Stimulated activated CD8-positive, alpha-beta memory T cell treated with anti-CD3 and anti-CD28 coated beads, Interleukin-12 subunit alpha, Interleukin-12 subunit beta, amount 100 ng/mL, for 4 hours (primary cell): ENCODE data around the gene DNAH10.
A peak's percentile ranks its signal among the peaks of the same experiment; 100 is the strongest.

Source experiments
- DNase-seq: peaks from one replicate; pipeline ENCODE4 v3.0.0-alpha.2; 2020; ENCODE audit warnings: low read depth

The DNAH10 gene, protein sequence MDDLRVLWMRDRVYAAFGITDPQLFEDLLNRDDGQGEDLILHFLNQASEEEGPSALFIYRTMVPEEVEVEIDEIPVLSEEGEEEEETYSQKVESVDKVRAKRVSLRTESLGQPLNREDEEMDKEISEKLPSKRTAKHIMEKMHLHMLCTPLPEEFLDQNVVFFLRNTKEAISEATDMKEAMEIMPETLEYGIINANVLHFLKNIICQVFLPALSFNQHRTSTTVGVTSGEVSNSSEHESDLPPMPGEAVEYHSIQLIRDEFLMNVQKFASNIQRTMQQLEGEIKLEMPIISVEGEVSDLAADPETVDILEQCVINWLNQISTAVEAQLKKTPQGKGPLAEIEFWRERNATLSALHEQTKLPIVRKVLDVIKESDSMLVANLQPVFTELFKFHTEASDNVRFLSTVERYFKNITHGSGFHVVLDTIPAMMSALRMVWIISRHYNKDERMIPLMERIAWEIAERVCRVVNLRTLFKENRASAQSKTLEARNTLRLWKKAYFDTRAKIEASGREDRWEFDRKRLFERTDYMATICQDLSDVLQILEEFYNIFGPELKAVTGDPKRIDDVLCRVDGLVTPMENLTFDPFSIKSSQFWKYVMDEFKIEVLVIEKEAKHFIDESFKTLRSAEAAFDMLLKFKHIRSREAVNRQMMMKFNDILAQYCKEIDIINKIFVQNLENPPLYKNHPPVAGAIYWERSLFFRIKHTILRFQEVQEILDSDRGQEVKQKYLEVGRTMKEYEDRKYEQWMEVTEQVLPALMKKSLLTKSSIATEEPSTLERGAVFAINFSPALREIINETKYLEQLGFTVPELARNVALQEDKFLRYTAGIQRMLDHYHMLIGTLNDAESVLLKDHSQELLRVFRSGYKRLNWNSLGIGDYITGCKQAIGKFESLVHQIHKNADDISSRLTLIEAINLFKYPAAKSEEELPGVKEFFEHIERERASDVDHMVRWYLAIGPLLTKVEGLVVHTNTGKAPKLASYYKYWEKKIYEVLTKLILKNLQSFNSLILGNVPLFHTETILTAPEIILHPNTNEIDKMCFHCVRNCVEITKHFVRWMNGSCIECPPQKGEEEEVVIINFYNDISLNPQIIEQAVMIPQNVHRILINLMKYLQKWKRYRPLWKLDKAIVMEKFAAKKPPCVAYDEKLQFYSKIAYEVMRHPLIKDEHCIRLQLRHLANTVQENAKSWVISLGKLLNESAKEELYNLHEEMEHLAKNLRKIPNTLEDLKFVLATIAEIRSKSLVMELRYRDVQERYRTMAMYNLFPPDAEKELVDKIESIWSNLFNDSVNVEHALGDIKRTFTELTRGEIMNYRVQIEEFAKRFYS (N-terminal part only)

DNA sequence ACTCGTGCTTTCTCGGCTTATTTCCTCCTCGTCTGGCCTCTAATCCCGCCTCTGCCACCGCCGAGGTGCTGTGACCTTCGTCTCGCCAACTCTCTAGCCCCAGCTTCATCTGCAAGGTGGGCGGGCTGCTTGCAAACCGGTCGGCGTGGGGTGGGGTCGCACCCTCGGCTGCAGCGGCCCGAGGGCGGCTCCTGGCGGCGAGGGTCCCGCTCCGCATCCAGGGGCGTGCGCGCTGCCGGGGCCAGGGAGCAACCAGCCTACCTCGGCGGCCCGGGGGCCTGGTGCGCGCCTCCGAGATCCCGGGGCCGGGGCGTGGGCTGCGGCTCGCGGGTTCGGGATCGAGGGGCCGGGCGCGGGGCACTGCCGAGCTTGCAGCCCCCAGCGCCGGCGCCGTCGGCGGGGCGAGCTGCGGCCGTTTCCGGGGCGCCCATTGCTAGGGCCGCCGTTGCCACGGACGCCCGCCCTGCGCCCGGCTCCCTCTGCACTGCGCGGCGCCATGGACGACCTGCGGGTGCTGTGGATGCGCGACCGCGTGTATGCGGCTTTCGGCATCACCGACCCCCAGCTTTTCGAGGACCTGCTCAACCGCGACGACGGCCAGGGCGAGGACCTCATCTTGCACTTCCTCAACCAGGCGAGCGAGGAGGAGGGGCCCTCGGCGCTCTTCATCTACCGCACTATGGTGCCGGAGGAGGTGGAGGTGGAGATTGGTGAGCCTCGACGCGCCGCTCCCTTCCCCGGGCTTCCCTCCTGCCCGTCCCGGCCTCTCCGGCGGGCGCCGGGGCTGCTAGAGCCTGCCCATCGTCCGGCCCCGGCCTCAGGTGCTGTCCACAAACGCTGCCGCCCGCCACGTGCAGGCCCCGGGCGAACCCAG is at the start of gene DNAH10:
Gene DNAH10 (plus strand): TSS at position 461 of the 874 bp plus-strand sequence. CDS start 36 bp downstream, at position 497.
- DNase-seq = peak; percentile 27

DNA sequence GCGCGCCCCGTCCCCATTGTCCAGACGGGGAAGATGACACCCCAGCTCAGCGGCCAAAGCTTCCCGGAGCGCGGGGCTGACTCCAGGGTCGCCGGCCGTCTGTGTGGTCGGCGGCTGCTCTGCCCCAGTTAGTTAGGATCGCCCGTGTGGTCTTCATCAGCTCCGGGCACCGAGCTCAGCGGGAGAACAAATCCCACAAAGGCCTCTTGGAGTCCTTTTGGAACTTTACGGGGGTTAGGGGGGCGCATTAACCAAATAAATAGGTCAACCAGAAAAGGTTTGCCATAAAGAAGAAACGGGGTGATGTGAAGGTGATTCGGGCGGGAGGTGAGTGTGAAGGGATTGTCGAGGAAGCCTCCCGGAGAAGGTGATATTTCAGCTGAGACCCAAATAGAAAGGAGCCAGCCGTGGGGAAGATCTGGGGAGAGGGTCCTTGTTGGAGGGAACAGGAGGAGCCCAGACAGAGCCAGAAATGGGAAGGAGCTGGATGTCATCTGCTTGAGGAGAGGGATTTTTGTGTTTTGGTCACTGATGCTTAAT is 49.3 kb upstream of the DNAH10 start:
- no peak for DNase-seq

DNA sequence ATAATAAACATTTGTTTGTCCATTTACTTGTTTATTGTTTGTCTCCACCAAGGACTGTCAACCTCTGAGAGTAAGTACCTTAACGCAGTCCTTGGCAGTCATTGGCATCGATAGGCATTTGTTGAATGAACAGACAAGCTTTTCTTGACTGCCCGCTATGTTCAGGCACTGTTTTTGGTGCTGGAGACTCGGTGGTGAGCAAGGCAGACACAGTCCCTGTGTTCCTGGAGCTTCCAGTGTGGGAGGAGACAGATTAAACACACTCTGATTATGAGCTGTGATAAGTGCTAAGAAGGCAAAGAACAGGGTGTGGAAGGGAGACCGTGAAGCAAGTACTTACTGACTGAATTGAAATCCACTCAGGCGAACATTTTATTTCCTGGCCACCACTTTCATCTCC is 48.7 kb upstream of the DNAH10 start:
- no peak for DNase-seq

DNA sequence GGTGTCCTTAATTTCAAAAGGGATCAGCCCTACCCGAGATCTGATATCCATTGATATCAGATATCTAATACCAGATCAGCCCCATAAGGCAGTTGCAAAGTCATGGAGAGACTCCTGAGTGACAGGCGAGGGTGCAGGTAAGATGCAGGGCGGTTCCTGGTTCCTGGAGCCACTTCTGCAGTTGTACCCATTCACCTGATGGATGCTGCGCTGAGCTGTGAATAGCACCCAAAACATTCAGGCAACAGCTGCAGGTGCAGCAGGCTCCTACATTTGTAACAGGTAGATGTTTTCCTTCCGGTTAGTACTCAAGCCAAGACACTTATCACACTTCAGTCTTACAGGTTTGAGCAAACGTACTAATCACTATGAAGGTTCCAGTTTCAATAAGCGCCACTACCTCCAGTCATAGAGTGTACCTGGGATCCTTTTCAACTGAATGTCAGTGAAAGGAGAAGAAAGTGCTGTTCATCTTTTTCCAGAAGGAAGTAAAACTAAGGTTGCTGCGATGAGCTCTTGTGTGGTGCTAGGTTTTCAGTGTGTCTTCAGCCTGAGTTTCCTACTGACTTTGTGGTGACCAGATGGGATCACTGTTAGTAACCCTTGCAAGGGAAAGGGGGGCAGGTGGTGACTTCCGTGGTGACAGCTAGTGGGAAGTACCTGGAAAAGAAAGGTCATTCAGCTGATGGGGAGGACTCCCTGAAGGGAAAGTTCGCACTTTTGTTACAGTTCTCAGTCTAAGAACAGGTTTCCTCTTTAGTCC is 48.1 kb upstream of the DNAH10 start:
- DNase-seq = no peak

DNA sequence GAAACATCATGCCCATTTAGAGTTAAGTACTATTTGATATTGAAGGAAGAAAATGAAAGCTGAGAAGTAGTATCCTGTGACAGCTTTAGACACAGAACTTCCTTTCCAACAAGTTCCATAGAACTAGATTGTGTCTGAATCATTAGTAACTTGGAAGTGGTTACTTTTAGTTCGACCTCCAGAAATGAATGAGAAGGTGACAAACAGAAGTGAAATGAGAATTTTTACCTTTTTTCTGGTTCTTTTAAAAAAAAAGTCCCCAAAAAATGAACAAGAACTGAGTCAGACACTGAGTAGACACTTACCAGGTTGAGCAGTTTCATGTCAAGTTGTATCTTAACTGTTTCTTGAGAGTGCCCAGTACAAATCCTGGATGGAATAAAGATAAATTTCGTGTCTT is 46.9 kb upstream of the DNAH10 start:
- DNase-seq = no peak

DNA sequence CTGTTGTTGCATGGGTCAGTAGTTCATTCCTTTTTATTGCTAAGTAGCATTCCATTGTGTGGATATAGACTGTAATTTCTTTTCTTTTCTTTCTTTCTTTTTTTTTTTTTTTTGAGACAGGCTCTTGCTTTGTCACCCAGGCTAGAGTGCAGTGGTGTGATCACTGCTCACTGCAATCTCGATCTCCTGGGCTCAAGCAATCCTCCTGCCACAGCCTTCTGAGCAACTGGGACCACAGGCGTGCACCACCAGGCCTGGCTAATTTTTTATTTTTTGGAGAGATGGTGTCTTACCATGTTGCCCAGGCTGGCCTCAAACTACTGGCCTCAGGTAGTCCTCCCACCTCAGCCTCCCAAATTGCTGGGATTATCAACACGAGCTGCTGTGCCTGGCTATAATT is 44.8 kb upstream of the DNAH10 start:
- no peak for DNase-seq

DNA sequence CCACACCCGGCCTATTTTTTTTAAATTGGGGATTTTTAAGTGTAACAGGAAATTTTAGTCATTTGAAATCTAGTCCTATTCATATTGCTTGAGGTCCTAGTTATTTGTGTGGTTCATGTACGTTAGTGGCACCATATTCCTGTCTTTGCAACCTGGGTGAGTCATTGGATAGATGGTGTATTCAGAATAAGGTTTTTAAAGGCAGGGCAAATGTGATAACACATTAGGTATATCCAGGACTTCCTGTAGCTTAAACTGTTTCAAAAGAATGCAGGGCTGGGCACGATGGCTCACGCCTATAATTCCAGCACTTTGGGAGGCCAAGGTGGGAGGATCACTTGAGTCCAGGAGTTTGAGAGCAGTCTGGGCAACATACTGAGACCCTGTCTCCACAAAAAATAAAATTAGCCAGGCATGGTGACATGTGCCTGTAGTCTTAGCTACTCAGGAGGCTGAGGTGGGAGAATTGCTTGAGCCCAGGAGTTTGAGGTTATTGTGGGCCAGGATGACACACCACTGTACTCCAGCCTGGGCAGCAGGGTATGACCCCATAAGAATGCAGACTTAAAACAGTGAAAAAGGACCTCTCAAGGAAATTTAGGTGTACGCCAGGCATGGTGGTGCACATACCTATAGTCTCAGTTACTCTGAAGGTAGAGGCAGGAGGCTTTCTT is 41.8 kb upstream of the DNAH10 start:
- DNase-seq = no peak

DNA sequence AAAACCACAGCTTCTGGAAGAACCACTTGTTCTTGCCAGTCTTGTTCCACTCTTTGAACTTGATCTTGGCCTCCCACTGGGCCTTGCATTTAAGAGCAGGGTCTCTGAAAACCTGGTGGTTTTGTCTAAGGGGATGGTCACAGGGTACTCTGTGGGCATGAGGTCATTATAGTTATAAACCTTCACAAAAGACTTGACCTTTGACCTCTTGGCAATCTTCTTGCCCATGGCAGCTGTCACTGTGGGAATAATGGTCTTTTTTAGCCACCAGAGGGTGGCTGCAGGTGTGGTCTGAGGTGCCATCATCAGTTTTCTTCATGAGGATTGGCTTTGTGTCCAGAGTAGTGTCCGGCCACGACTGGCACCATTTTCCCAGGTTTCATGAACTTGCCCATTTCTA is 40.9 kb upstream of the DNAH10 start:
- DNase-seq = no peak

DNA sequence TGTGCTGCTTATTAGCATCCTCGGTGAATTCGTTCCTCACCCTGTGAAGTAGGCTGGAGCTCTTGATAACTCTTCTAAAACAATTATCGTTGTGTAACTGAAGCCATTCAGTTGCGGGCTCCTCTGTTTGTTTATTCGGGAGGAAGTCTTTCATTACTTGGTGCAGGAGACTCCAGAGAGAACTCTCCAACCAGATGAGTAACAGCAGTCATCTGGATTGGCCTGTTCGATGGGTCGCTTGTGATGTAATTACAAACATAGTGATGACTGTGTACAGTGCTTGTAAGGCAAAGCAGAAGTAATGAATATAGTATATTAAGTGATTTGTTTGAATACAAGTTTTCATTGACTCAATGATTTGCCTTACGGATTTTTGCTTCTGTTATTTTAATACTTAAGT is 39.1 kb upstream of the DNAH10 start:
- no peak for DNase-seq

DNA sequence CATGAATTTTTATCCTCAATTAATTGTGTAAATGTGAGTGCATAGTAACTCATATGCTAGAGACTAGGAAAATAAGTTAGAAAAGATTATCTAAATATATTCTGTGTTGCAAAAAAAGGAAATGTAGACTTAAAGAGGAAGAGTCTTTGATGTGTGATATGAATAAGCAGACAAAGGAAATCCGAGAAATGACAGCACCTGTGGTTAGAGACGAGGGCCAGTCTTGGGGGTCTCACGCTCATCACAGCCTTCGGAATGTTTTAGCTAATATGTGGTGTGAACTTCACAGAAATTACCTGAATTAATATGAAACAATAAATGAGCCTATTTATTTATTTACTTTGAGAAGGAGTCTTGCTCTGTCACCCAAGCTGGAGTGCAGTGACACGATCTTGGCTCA is 38.3 kb upstream of the DNAH10 start:
- DNase-seq = no peak

DNA sequence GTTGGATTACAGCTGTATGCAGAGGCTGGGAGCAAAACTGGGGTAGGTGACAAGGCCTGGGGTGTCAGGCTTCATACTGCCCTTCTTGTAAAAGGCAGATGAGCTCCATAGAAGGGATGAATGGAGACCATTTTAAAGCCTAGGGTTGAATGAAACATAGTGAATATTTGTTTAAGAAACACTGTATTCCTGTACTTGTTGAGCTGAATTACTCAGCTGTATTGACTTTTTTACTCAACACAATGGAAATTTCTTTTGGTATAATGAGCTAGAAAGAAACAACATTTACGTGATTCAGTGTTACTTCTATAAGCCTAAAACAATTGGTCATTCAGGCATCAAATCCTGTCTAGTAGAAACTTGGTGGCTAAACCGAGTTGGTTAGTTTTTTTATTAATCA is 35.9 kb upstream of the DNAH10 start:
- no peak for DNase-seq

DNA sequence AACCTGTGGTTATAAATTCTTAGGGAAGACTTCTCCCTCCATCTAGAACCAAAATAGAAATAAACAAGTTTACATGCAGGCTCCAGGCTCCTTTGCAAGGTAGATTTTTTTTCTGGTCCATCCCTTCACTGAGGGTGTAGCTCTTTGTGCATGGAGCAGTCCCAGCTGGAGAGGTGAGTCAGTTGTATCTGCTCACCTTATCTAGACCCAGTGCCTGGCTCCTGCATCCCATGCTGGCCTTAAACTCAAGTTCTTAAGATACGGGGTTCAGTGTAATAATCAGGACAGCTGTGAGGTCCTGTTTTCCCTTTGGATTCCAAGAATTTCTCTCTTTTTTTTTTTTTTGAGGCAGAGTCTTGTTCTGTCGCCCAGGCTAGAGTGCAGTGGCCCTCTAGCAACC is 35.1 kb upstream of the DNAH10 start:
- no peak for DNase-seq

DNA sequence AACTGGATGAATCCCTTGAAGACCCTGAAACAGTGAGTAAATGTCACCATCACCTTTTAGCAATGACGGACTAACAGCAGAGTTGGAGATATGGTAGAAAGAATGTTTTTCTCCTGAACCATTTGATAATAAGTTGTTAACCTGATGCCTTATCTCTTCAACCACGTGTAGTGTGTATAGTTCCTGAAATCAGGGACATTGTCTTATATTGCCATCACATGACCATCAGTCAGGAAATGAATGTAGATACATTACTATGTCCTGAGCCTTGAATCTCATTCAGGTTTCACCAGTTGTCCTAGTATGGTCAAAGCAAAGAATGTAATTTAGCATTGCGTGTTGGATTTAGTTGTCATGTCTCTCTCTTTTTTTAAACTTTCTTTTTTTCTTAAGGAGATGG is 34.2 kb upstream of the DNAH10 start:
- DNase-seq = no peak

DNA sequence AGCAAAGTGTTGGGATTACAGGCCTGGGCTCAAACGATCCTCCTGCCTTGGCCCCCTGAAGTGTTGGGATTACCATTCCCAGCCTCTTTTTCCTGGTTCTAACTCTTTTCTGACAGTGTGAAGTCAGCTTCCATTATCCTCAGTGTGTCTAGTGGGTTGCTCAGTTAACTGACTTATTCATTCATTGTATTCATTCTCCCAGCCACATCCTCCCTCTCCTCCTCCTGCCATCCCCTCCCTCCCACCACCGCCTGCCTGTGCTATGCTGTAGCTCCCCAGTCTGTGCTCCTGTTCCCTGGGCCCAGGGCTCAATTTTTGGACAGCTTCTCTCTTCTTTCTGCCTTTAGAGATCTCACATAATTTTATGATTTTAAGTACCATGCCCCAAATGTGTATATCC is 30.5 kb upstream of the DNAH10 start:
- DNase-seq = no peak

DNA sequence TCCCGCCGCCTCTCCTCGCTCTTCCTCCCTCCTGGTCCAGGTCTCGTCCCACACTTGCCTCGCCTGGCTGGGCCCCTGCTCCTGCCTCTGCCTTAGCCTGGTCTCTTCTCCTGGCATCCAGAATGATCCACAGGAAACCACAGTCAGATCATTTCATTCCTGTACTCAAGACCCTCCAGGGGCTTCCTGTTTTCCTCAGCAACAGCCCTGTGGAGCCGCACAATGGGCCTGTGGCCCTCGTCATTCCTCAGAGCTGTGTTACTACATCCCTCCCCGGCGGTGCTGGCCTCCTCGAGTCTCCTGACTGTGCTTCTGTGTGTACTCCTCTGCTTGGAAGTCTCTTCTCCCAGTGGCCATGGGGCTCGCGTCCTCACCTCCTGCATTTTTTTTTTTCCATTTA is 29.9 kb upstream of the DNAH10 start:
- DNase-seq = no peak

DNA sequence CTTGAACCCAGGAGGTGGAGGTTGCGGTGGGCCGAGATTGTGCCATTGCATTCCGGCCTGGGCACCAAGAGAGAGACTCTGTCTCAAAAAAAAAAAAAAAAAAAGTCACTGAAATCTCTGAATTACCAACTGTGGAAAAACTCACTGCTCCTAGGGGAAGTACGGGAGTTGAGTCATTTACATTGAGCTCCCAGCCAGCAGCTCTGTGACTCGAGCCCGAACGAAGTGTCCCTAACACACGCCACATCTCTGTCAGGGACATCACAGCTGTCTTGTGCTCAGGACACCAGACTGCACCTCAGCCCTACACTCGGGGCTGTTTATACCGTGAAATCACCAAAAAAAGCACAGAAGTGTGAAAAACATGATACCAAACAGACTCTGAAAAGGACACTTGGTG is 28.9 kb upstream of the DNAH10 start:
- DNase-seq = no peak

DNA sequence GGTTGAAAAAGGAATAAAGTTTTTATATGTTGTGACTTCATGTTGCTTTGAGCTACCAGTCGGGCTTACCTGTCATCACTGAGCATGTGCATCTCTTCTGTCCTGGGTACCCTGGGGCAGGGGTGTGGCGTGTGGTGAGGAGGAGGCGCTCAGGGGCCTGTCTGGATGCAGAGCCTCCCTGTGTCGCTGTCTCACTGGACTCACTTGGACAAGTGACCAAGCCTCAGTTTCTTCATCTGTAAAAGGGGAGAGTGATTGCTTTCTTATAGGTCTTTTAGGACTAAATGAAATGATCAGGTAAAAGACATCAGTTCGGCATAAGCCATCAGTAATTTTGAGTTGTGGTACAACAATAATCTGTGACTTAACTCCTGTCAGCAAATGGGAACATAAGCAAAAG is 27.8 kb upstream of the DNAH10 start:
- DNase-seq = no peak

DNA sequence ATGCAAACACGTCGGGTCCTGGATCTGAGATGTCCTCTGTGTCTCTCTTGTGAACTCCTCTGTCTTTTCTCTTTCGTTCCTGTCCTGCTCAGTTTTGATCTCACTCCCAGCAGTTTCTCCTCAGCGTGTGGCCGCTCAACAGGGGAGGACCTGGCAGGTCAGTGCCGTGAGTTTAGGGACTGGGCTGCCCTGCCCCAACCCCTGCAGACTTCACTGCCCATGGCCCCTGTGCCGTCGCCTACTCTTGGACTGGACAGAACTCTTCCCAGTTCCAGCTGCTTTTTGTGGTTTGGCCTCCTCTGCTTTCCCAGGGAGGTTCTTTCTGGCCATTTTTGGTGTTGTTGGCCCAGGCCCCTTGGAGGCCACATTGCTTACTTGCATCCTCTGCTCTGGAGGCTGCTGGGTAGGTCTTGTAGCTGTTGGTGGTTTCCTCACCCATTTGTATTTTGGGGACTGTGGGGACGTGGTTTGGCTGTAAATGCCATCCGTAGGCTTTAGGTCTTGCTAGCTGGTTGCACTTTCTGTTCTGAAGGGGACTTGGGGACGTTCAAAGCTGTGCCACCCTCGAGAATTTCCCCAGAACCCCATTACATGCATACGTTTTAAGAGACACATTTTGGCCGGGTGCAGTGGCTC is 20.0 kb upstream of the DNAH10 start:
- no peak for DNase-seq

DNA sequence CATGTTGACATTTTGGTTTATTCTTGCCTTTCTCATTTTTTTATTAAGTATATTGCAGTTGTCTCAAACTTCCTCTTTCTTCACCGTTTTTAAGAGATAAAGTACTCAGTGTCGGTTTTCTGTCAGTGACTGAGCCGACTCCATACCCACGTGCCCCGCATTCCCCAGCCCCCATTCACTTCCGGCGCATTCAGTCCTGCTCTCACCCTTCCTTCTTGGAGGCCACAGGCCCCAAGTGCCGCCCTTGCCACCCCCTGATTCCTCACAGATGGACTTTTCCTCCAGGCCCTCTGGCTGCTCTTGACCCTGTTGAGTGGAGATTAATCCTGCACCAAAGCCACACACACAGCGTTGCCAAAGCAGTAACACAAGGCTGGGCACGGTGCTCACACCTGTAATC is 19.1 kb upstream of the DNAH10 start:
- no peak for DNase-seq
